Spleen (tissue), 11 donors: ENCODE data around the gene APOBEC4. TPM values are rescaled to one million over a fixed set of nuclear protein-coding genes. Genes with fewer than 3 reads are reported as not detected.

Experiments
- DNase-seq: peaks from one replicate; pipeline ENCODE4 v3.0.0-alpha.2; 2020
- H3K27ac ChIP-seq, 8 donors: fragments of 200-600 bp; sonication (generic) in 7 of 8; 1 replicate in 4 of 8; 2 replicates in 4 of 8; pipeline versions ENCODE4 v1.5.0 to v1.8.0; 2016 to 2021; ENCODE audit warnings: inconsistent platforms in 4 of 8, mild to moderate bottlenecking in 4 of 8, moderate library complexity in 1 of 8
- H3K27me3 ChIP-seq, 7 donors: fragments of 200-600 bp; sonication (generic) in 6 of 7; replicated peaks in 1 of 7; 1 replicate in 4 of 7; 2 replicates in 3 of 7; pipeline versions ENCODE4 v1.5.0 to v1.8.0; 2016 to 2021; ENCODE audit warnings: inconsistent platforms in 3 of 7, mild to moderate bottlenecking in 1 of 7
- H3K36me3 ChIP-seq, 6 donors: fragments of 200-600 bp; sonication (generic) in 5 of 6; 1 replicate in 4 of 6; 2 replicates in 2 of 6; pipeline versions ENCODE4 v1.5.0 to v1.8.0; 2016 to 2021; ENCODE audit warnings: inconsistent platforms in 2 of 6
- H3K4me1 ChIP-seq, 6 donors: fragments of 200-600 bp; sonication (generic) in 5 of 6; 1 replicate in 3 of 6; 2 replicates in 3 of 6; pipeline versions ENCODE4 v1.5.0 to v1.8.0; 2016 to 2021; ENCODE audit warnings: inconsistent platforms in 3 of 6
- H3K4me3 ChIP-seq, 8 donors: fragments of 200-600 bp; sonication (generic) in 7 of 8; 1 replicate in 4 of 8; 2 replicates in 4 of 8; pipeline versions ENCODE4 v1.5.0 to v1.8.0; 2016 to 2021; ENCODE audit warnings: inconsistent platforms in 4 of 8, mild to moderate bottlenecking in 4 of 8, moderate library complexity in 2 of 8
- H3K9me3 ChIP-seq, 8 donors: fragments of 200-600 bp; sonication (generic) in 7 of 8; 1 replicate in 4 of 8; 2 replicates in 4 of 8; pipeline versions ENCODE4 v1.5.0 to v1.8.0; 2016 to 2021; ENCODE audit warnings: inconsistent platforms in 4 of 8
- POLR2A ChIP-seq, 3 donors: fragments of 450-650 bp; IDR thresholded peaks; one replicate each; pipeline ENCODE4 v1.5.1; 2017; ENCODE audit warnings: antibody characterized with exemption in 3 of 3, mild to moderate bottlenecking in 1 of 3
- POLR2AphosphoS5 ChIP-seq, 3 donors: sonication (generic); formaldehyde crosslinking; IDR thresholded peaks; one replicate each; pipeline ENCODE4 v1.5.1; 2017; ENCODE audit warnings: antibody characterized with exemption in 3 of 3
- WGBS, 5 donors: extraction: QIAGEN DNeasy Blood & Tissue Kit in 3 of 5; methylation state at CpG; one replicate each; pipeline versions ENCODE4 v1.1.5 to v1.1.7; 2013 to 2018; 5-methylcytosine and 5-hydroxymethylcytosine counted together
- intact Hi-C: fragments of 100-400 bp; cut with DNase I; formaldehyde crosslinking; loops from one replicate; pipeline ENCODE4 v1.15.0; 2023; ENCODE audit warnings: low total_unique reads
- polyA plus RNA-seq, 3 donors: library from polyadenylated mRNA; stranded (reverse); fragments of 200-250 nt; gene quantifications; one replicate each; pipeline ENCODE4 v1.2.1, GENCODE V29; 2013
- total RNA-seq, 7 donors: library from RNA; depleted of rRNA in 3 of 7; stranded (reverse); fragments of >200 nt in 3 of 7; fragmentation: NEBNext Ultra II Directional in 4 of 7; extraction: Animal tissue kit (Norgen Biotek cat#: 25700) in 4 of 7; gene quantifications; one replicate each; pipeline versions ENCODE4 v1.1.0 to v1.2.1, GENCODE V29; 2016 to 2021
- TF ChIP-seq, protein P1 (sequence below), 11 experiments: fragments of 200-600 bp in 7 of 11; fragments of 450-650 bp in 4 of 11; sonication (generic) in 4 of 11; IDR thresholded peaks in 8 of 11; conservative IDR thresholded peaks in 3 of 11; 1 replicate in 7 of 11; 2 replicates in 4 of 11; pipeline versions ENCODE4 v1.4.0 to v1.8.0; 2016 to 2021; ENCODE audit warnings: antibody characterized with exemption in 11 of 11, inconsistent platforms in 4 of 11, mild to moderate bottlenecking in 1 of 11
- donor health status: healthy with polysubstance abuse.
- donor health status: DM: no; HTN: no; CAD: no; lungs with moderate emphysema.
- donor health status: DM: no; HTN: no; CAD: no.
- donor health status: Bipolar disorder and iron deficiency.
- donor health status: healthy.
- donor health status: DM: no; HTN: no; CAD: no.
- donor health status: DM: yes; HTN: yes; CAD: no.

APOBEC4 gene
- total and polyA plus RNA-seq, 10 donors, result not detected

- intact Hi-C loops, result loop anchor here (10.0 kb wide), 1 partner anchor 1028 kb away; no protein-coding TSS in a partner anchor
- H3K27me3 ChIP-seq, result no peaks in the 10 kb centered on the region
- DNase-seq, result no peak
Observed at GRCh38 chr1:183656355-183656754, 3.2 kb upstream of the APOBEC4 start.

DNA sequence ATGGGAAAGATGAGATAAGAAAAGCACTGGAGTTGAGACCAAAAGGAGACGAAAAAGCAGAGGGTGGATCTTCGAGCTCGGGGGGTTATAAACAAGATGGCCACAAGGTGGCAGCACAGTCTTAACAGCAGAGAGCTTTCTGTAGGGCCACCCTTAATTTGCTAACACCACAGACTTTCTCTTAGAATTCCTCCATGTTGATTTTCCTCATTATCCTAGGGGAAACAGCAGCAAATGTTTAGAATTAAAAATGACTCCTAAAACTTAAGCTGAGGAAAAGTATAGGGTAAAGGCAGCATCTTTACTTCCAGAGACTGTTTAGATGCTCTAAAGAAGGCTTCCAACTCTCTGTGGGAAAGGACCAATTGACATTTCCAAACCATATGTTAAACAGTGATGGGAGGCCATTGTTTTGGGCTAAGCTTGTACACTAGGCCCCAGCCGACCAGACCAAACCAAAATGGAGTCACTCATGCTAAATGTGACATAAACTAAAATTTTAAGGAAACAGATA, 2.5 kb upstream of the APOBEC4 start:
- peaks cover 0 to 49% (median 33%) of the 10 kb centered on the region in 6 donors for H3K4me1 ChIP-seq
- H3K4me3 ChIP-seq, result no peak overlapping the region
- H3K27me3 ChIP-seq, result no peaks in the 10 kb centered on the region
- WGBS, 5 donors, result 7 to 12% (median 8%) methylated on average over 4 of the region's 4 CpGs
- H3K36me3 ChIP-seq, result no peaks in the 10 kb centered on the region
- no peaks in the 10 kb centered on the region for H3K9me3 ChIP-seq
- peak; percentile 82 for DNase-seq
- TF ChIP-seq POLR2AphosphoS5 (IDR thresholded peaks at IDR 0.05), result no peak
- TF ChIP-seq, protein P1, sequence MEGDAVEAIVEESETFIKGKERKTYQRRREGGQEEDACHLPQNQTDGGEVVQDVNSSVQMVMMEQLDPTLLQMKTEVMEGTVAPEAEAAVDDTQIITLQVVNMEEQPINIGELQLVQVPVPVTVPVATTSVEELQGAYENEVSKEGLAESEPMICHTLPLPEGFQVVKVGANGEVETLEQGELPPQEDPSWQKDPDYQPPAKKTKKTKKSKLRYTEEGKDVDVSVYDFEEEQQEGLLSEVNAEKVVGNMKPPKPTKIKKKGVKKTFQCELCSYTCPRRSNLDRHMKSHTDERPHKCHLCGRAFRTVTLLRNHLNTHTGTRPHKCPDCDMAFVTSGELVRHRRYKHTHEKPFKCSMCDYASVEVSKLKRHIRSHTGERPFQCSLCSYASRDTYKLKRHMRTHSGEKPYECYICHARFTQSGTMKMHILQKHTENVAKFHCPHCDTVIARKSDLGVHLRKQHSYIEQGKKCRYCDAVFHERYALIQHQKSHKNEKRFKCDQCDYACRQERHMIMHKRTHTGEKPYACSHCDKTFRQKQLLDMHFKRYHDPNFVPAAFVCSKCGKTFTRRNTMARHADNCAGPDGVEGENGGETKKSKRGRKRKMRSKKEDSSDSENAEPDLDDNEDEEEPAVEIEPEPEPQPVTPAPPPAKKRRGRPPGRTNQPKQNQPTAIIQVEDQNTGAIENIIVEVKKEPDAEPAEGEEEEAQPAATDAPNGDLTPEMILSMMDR (IDR thresholded peaks at IDR 0.05 in 8 of 11, conservative IDR thresholded peaks at IDR 0.05 in 3 of 11), result peak; percentile 62 to 88 (median 84)
- intact Hi-C loops, result loop anchor here (10.0 kb wide), 1 partner anchor 1029 kb away; no protein-coding TSS in a partner anchor
- no peak overlapping the region for H3K27ac ChIP-seq

More at GRCh38 chr1:183656355-183656754, 3.2 kb upstream of the APOBEC4 start:
- H3K27ac ChIP-seq, result no peak overlapping the region
- TF ChIP-seq, protein P1 (IDR thresholded peaks at IDR 0.05 in 8 of 11, conservative IDR thresholded peaks at IDR 0.05 in 3 of 11), result no peak
- no peak for TF ChIP-seq POLR2A (IDR thresholded peaks at IDR 0.05)
- no peak for TF ChIP-seq POLR2AphosphoS5 (IDR thresholded peaks at IDR 0.05)
- H3K9me3 ChIP-seq, result no peaks in the 10 kb centered on the region
- H3K4me1 ChIP-seq, result peaks cover 0 to 43% (median 33%) of the 10 kb centered on the region in 6 donors
- 92 to 97% (median 93%) methylated on average over 3 of the region's 3 CpGs for WGBS, 5 donors
- H3K4me3 ChIP-seq, result no peak overlapping the region
- H3K36me3 ChIP-seq, result no peaks in the 10 kb centered on the region

GRCh38 chr1:183654706-183655105, 1.6 kb upstream of the APOBEC4 start:
- Histone ChIP-seq H3K9me3 (no peaks in the 10 kb centered on the region), H3K36me3 (no peaks in the 10 kb centered on the region), H3K4me3 (no peak overlapping the region)

GRCh38 chr1:183653876-183654451, 848 bp upstream of the APOBEC4 start:
- intact Hi-C loops, result loop anchor here (5.0 to 10.0 kb wide), 2 partner anchors 263 to 1031 kb away; no protein-coding TSS in a partner anchor
- Histone ChIP-seq H3K27me3 (no peaks in the 10 kb centered on the region), H3K9me3 (no peaks in the 10 kb centered on the region), H3K27ac (peak overlapping the region in 2 of 8 donors; percentile 73 to 76), H3K36me3 (no peaks in the 10 kb centered on the region), H3K4me3 (no peak overlapping the region), H3K4me1 (peaks cover 0 to 49% (median 33%) of the 10 kb centered on the region in 6 donors)
- WGBS, 5 donors, result 83 to 93% (median 87%) methylated on average over 4 of the region's 4 CpGs
- TF ChIP-seq POLR2AphosphoS5 (IDR thresholded peaks at IDR 0.05) (no peak), POLR2A (IDR thresholded peaks at IDR 0.05) (no peak)
- TF ChIP-seq, protein P1 (IDR thresholded peaks at IDR 0.05 in 8 of 11, conservative IDR thresholded peaks at IDR 0.05 in 3 of 11), result no peak
- DNase-seq, result no peak

More at GRCh38 chr1:183654706-183655105, 1.6 kb upstream of the APOBEC4 start:
- Histone ChIP-seq H3K27ac (no peak overlapping the region), H3K27me3 (no peaks in the 10 kb centered on the region), H3K4me1 (peaks cover 0 to 49% (median 33%) of the 10 kb centered on the region in 6 donors)
- DNase-seq, result no peak
- TF ChIP-seq POLR2AphosphoS5 (IDR thresholded peaks at IDR 0.05) (no peak), POLR2A (IDR thresholded peaks at IDR 0.05) (no peak)
- TF ChIP-seq, protein P1 (IDR thresholded peaks at IDR 0.05 in 8 of 11, conservative IDR thresholded peaks at IDR 0.05 in 3 of 11), result no peak
- intact Hi-C loops, result loop anchor here (5.0 to 10.0 kb wide), 2 partner anchors 263 to 1030 kb away; no protein-coding TSS in a partner anchor
